KOPT-K1 (cell line): ENCODE data around the gene TPD52L1.

Source experiments
- H3K27ac ChIP-seq: fragments of 200-600 bp; sonication (generic); 2 replicates; pipeline ENCODE4 v1.5.1; 2016; ENCODE audit warnings: antibody characterized with exemption, mild to moderate bottlenecking, low read depth, low read length; ENCODE audit not compliant: poor library complexity, severe bottlenecking
- H3K36me3 ChIP-seq: fragments of 200-600 bp; sonication (generic); 2 replicates; pipeline ENCODE4 v1.5.1; 2017; ENCODE audit warnings: antibody characterized with exemption, mild to moderate bottlenecking, low read length, moderate library complexity; ENCODE audit not compliant: insufficient read depth
- H3K9me3 ChIP-seq: fragments of 200-600 bp; sonication (generic); 2 replicates; pipeline ENCODE4 v1.5.1; 2017; ENCODE audit warnings: antibody characterized with exemption, low read length, mild to moderate bottlenecking; ENCODE audit not compliant: insufficient read depth, poor library complexity, severe bottlenecking

Gene TPD52L1

GRCh38 chr6:125182237-125183008, 28.9 kb downstream of the TPD52L1 start:
- H3K36me3 ChIP-seq, result no peaks in the 10 kb centered on the region
- H3K27ac ChIP-seq, result no peak overlapping the region
- H3K9me3 ChIP-seq, result no peaks in the 10 kb centered on the region

- Histone ChIP-seq H3K9me3 (no peaks in the 10 kb centered on the region), H3K27ac (no peak overlapping the region), H3K36me3 (no peaks in the 10 kb centered on the region)
These were observed 29.8 kb downstream of the TPD52L1 start for GRCh38 chr6:125183391-125183790.

- Histone ChIP-seq H3K9me3 (no peaks in the 10 kb centered on the region), H3K36me3 (no peaks in the 10 kb centered on the region), H3K27ac (no peak overlapping the region)
These were observed 34.5 kb downstream of the TPD52L1 start for GRCh38 chr6:125188037-125188436.

- Histone ChIP-seq H3K27ac (no peak overlapping the region), H3K36me3 (no peaks in the 10 kb centered on the region), H3K9me3 (no peaks in the 10 kb centered on the region)
These were observed 35.1 kb downstream of the TPD52L1 start for GRCh38 chr6:125188594-125189203.

- Histone ChIP-seq H3K36me3 (no peaks in the 10 kb centered on the region), H3K27ac (no peak overlapping the region), H3K9me3 (no peaks in the 10 kb centered on the region)
These were observed 35.9 kb downstream of the TPD52L1 start for GRCh38 chr6:125189494-125189893.

GRCh38 chr6:125190667-125191066, 37.1 kb downstream of the TPD52L1 start:
- H3K36me3 ChIP-seq, result no peaks in the 10 kb centered on the region
- H3K27ac ChIP-seq, result no peak overlapping the region
- no peaks in the 10 kb centered on the region for H3K9me3 ChIP-seq

- Histone ChIP-seq H3K27ac (no peak overlapping the region), H3K36me3 (no peaks in the 10 kb centered on the region), H3K9me3 (no peaks in the 10 kb centered on the region)
These were observed 38.5 kb downstream of the TPD52L1 start for GRCh38 chr6:125191916-125192609.

GRCh38 chr6:125192610-125192930, 39.0 kb downstream of the TPD52L1 start:
- no peaks in the 10 kb centered on the region for H3K36me3 ChIP-seq
- no peak overlapping the region for H3K27ac ChIP-seq
- H3K9me3 ChIP-seq, result no peaks in the 10 kb centered on the region

GRCh38 chr6:125193208-125193607, 39.6 kb downstream of the TPD52L1 start:
- H3K27ac ChIP-seq, result no peak overlapping the region
- H3K36me3 ChIP-seq, result no peaks in the 10 kb centered on the region
- no peaks in the 10 kb centered on the region for H3K9me3 ChIP-seq

- H3K36me3 ChIP-seq, result no peaks in the 10 kb centered on the region
- no peaks in the 10 kb centered on the region for H3K9me3 ChIP-seq
- no peak overlapping the region for H3K27ac ChIP-seq
These were observed 41.4 kb downstream of the TPD52L1 start for GRCh38 chr6:125194941-125195340.

- Histone ChIP-seq H3K9me3 (no peaks in the 10 kb centered on the region), H3K36me3 (no peaks in the 10 kb centered on the region), H3K27ac (no peak overlapping the region)
These were observed 42.0 kb downstream of the TPD52L1 start for GRCh38 chr6:125195526-125195925.

GRCh38 chr6:125196613-125197012, 43.0 kb downstream of the TPD52L1 start:
- Histone ChIP-seq H3K9me3 (no peaks in the 10 kb centered on the region), H3K27ac (no peak overlapping the region), H3K36me3 (no peaks in the 10 kb centered on the region)

- Histone ChIP-seq H3K36me3 (no peaks in the 10 kb centered on the region), H3K27ac (no peak overlapping the region), H3K9me3 (no peaks in the 10 kb centered on the region)
These were observed 44.3 kb downstream of the TPD52L1 start for GRCh38 chr6:125197795-125198269.

GRCh38 chr6:125198398-125198937, 44.9 kb downstream of the TPD52L1 start:
- no peak overlapping the region for H3K27ac ChIP-seq
- no peaks in the 10 kb centered on the region for H3K9me3 ChIP-seq

GRCh38 chr6:125200941-125201340, 47.4 kb downstream of the TPD52L1 start:
- Histone ChIP-seq H3K36me3 (no peaks in the 10 kb centered on the region), H3K27ac (no peak overlapping the region), H3K9me3 (no peaks in the 10 kb centered on the region)

More at GRCh38 chr6:125198398-125198937, 44.9 kb downstream of the TPD52L1 start:
- no peaks in the 10 kb centered on the region for H3K36me3 ChIP-seq
